A549 (cell line): ENCODE measurements around the gene PRICKLE1. TPM values are rescaled to one million over a fixed set of nuclear protein-coding genes. Genes with fewer than 3 reads are reported as not detected.

Experiments used
- ATAC-seq, 2 experiments: fragments of 200-7000 bp in 1 of 2; fragments of >200 bp in 1 of 2; cut with Nextera tagmentation in 1 of 2; cut with Tn5 transposase in 1 of 2; 3 replicates each; pipeline versions ENCODE4 v1.8.0 to v1.9.1; 2018 to 2020; ENCODE audit warnings: mild to moderate bottlenecking in 1 of 2, moderate library complexity in 1 of 2
- CTCF ChIA-PET: fragments of 300-600 bp; sonication (Branson Sonifier 250); formaldehyde crosslinking; extraction: SDS; loops from one replicate; lab custom pipeline; 2021; ENCODE audit warnings: antibody characterized with exemption, inconsistent platforms; lab: Yijun Ruan, JAX
- POLR2A ChIA-PET: fragments of 350-600 bp; formaldehyde crosslinking; extraction: SDS; loops from one replicate; lab custom pipeline; 2021; ENCODE audit warnings: antibody characterized with exemption, inconsistent platforms; lab: Yijun Ruan, JAX
- DNase-seq, 2 experiments: peaks; one replicate each; pipeline versions ENCODE4 v3.0.0 to v3.0.0-alpha.2; 2011 to 2016; ENCODE audit warnings: low read depth in 1 of 2, low spot score in 1 of 2
- FAIRE-seq: peaks from 2 replicates; lab custom pipeline; 2011; peaks lifted over from hg19 to GRCh38; lab: Jason Lieb, UNC
- H3K27ac ChIP-seq, 2 experiments: fragments of >200 bp; sonication (Bioruptor Twin); formaldehyde crosslinking; 3 replicates each; pipeline ENCODE4 v1.5.1; 2016 to 2017
- H3K4me1 ChIP-seq: fragments of >200 bp; sonication (Bioruptor Twin); formaldehyde crosslinking; 3 replicates; pipeline ENCODE4 v1.6.1; 2016
- H3K4me2 ChIP-seq: fragments of >200 bp; sonication (Bioruptor Twin); formaldehyde crosslinking; 3 replicates; pipeline ENCODE4 v1.6.1; 2016
- H3K4me3 ChIP-seq: fragments of >200 bp; sonication (Bioruptor Twin); formaldehyde crosslinking; 3 replicates; pipeline ENCODE4 v1.5.1; 2016
- H3K9me3 ChIP-seq: fragments of >200 bp; sonication (Bioruptor Twin); formaldehyde crosslinking; 3 replicates; pipeline ENCODE4 v1.6.1; 2016
- ATOH8 ChIP-seq: fragments of 250-450 bp; sonication (Bioruptor Pico); IDR thresholded peaks from 2 replicates; pipeline ENCODE4 v1.5.0; 2020; ENCODE audit warnings: low read depth, mild to moderate bottlenecking, moderate library complexity
- BHLHE40 ChIP-seq: IDR thresholded peaks from 2 replicates; pipeline ENCODE4 v1.6.1; 2012; ENCODE audit warnings: low read depth, low read length, inconsistent platforms
- CTCF ChIP-seq: fragments of >200 bp; sonication (Bioruptor Twin); formaldehyde crosslinking; IDR thresholded peaks from 3 replicates; pipeline ENCODE4 v1.5.1; 2016
- EHF ChIP-seq: fragments of 250-450 bp; sonication (Bioruptor Pico); IDR thresholded peaks from 2 replicates; pipeline ENCODE4 v1.5.0; 2020; ENCODE audit warnings: mild to moderate bottlenecking
- EHMT2 ChIP-seq: fragments of 200-600 bp; sonication (generic); IDR thresholded peaks from 2 replicates; pipeline ENCODE4 v1.6.1; 2016; ENCODE audit warnings: antibody characterized with exemption, low read depth, mild to moderate bottlenecking, moderate library complexity
- FOSB ChIP-seq: fragments of 250-450 bp; sonication (Bioruptor Pico); IDR thresholded peaks from 2 replicates; pipeline ENCODE4 v1.5.0; 2020; ENCODE audit warnings: mild to moderate bottlenecking, moderate library complexity
- HES2 ChIP-seq: fragments of >200 bp; sonication (Bioruptor Twin); formaldehyde crosslinking; IDR thresholded peaks from 2 replicates; pipeline ENCODE4 v1.6.1; 2016
- HEYL ChIP-seq: fragments of 250-450 bp; sonication (Bioruptor Pico); IDR thresholded peaks from 2 replicates; pipeline ENCODE4 v1.8.0; 2021; ENCODE audit warnings: mild to moderate bottlenecking, moderate library complexity
- KDM1A ChIP-seq: fragments of 200-600 bp; sonication (generic); IDR thresholded peaks from 2 replicates; pipeline ENCODE4 v1.6.1; 2016; ENCODE audit warnings: low read depth, mild to moderate bottlenecking
- MAFK ChIP-seq: fragments of 450-650 bp; IDR thresholded peaks from 2 replicates; pipeline ENCODE4 v1.6.1; 2014; ENCODE audit not compliant: partially characterized antibody
- RAD21 ChIP-seq, 2 experiments: fragments of >200 bp in 1 of 2; sonication (Bioruptor Twin) in 1 of 2; formaldehyde crosslinking in 1 of 2; IDR thresholded peaks in 1 of 2; conservative IDR thresholded peaks in 1 of 2; 2 replicates in 1 of 2; 3 replicates in 1 of 2; pipeline ENCODE4 v1.6.1; 2012 to 2018; ENCODE audit warnings: inconsistent platforms in 1 of 2
- RCOR1 ChIP-seq: fragments of 150-350 bp; IDR thresholded peaks from 2 replicates; pipeline ENCODE4 v1.6.1; 2014; ENCODE audit warnings: antibody characterized with exemption, low read length, low read depth
- REST ChIP-seq: fragments of 200-600 bp; sonication (generic); IDR thresholded peaks from 2 replicates; pipeline ENCODE4 v1.6.1; 2016; ENCODE audit warnings: antibody characterized with exemption, mild to moderate bottlenecking, moderate library complexity
- SMC3 ChIP-seq: fragments of >200 bp; sonication (Bioruptor Twin); formaldehyde crosslinking; IDR thresholded peaks from 3 replicates; pipeline ENCODE4 v1.6.1; 2018; ENCODE audit warnings: inconsistent platforms
- TFCP2L1 ChIP-seq: fragments of 250-450 bp; sonication (Bioruptor Pico); IDR thresholded peaks from 2 replicates; pipeline ENCODE4 v1.5.0; 2021; ENCODE audit warnings: mild to moderate bottlenecking
- USF2 ChIP-seq: fragments of 450-650 bp; IDR thresholded peaks from 2 replicates; pipeline ENCODE4 v1.6.1; 2014; ENCODE audit warnings: antibody characterized with exemption
- ZFP36 ChIP-seq: fragments of 450-650 bp; IDR thresholded peaks from 2 replicates; pipeline ENCODE4 v1.6.1; 2014; ENCODE audit warnings: borderline replicate concordance; ENCODE audit not compliant: partially characterized antibody
- WGBS: methylation state at CpG from one replicate; pipeline ENCODE4 v1.1.6; 2017; ENCODE audit errors: missing lambda C conversion rate; 5-methylcytosine and 5-hydroxymethylcytosine counted together
- polyA plus RNA-seq, 4 experiments: library from polyadenylated mRNA; depleted of rRNA in 3 of 4; stranded (reverse); fragments of >200 nt; fragmentation: RNase III in 1 of 4; extraction: RNeasy Plus Mini Kit Qiagen cat#74134 plus additional on column Dnase treatment in 1 of 4; gene quantifications; 2 replicates in 3 of 4; 3 replicates in 1 of 4; pipeline ENCODE4 v1.2.3, GENCODE V29; 2011 to 2017
- TF ChIP-seq, protein P1 (sequence below): IDR thresholded peaks from 2 replicates; pipeline ENCODE4 v1.6.1; 2012; ENCODE audit warnings: low read depth, borderline replicate concordance
- TF ChIP-seq, protein P2 (sequence below): IDR thresholded peaks from 2 replicates; pipeline ENCODE4 v1.6.1; 2012

The PRICKLE1 gene
- polyA plus RNA-seq, 2 of the 4 experiments (the other 2 are of a cell fraction), result 1.5 to 1.8 TPM

DNA sequence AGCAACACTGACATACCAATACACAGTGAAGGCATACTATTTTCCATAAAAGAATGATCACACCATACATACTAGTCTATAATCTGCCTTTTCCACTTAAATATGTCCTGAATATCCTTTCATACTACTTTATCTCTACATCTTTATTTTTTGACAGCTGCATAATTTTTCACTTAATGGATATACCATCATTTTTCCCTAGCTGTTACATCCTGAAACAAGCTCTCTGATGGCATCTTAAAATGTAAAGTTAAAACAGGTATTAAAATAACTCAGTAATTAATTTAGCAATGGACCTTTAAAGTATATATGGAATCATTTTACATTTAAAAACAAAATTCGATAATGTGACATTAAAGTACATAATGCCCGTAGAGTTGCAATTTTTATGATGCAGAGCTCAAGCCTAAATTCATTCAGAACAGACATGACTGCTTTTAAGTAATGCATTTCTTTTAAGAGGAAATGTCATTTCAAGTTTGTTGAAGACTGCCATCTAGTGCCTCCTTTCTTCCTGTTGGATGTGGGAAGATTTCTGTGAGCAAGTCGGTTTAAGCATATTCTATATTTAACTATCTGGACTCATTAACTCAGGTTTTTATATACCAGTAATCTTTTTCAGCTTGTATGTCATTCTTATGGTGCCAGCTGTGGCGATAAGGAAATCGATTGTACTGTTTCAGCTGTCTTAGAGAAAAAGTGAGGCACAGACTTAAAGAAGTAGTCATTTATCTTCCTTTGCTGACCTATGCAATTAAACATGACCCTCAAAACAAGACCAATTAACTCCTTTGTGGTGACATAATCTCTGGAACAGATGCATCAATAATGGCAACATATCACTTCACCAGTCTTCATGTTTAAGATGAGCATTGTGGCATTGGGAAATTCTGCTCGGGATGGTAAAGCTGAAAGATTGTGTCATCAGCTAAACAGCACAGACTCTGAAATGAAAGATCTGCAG lies 20.3 kb downstream of the PRICKLE1 start:
- WGBS, result 8% methylated on average over 6 of the region's 6 CpGs
- Histone ChIP-seq H3K4me3 (no peak overlapping the region), H3K4me1 (no peaks in the 10 kb centered on the region), H3K9me3 (no peaks in the 10 kb centered on the region), H3K4me2 (no peak overlapping the region), H3K27ac (no peak overlapping the region)
- POLR2A ChIA-PET, result no interaction called here
- FAIRE-seq (peak; percentile 97), ATAC-seq (peak; percentile 81 to 84), DNase-seq (peak in 1 of 2 experiments; percentile 75)
- TF ChIP-seq RAD21 (conservative IDR thresholded peaks at IDR 0.05 in 1 of 2, IDR thresholded peaks at IDR 0.05 in 1 of 2) (peak; percentile 73 to 77), RCOR1 (no peak), MAFK (peak; percentile 83), SMC3 (peak; percentile 70; the same call in 2 of the 3 replicates), CTCF (peak; percentile 78), HEYL (no peak), EHF (CRISPR knock-in tag) (no peak)
- TF ChIP-seq, protein P1, sequence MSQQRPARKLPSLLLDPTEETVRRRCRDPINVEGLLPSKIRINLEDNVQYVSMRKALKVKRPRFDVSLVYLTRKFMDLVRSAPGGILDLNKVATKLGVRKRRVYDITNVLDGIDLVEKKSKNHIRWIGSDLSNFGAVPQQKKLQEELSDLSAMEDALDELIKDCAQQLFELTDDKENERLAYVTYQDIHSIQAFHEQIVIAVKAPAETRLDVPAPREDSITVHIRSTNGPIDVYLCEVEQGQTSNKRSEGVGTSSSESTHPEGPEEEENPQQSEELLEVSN, result no peak
- TF ChIP-seq, protein P2, sequence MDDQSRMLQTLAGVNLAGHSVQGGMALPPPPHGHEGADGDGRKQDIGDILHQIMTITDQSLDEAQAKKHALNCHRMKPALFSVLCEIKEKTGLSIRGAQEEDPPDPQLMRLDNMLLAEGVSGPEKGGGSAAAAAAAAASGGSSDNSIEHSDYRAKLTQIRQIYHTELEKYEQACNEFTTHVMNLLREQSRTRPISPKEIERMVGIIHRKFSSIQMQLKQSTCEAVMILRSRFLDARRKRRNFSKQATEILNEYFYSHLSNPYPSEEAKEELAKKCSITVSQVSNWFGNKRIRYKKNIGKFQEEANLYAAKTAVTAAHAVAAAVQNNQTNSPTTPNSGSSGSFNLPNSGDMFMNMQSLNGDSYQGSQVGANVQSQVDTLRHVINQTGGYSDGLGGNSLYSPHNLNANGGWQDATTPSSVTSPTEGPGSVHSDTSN, result no peak
- CTCF ChIA-PET, result interaction anchor here (0.6 to 7.1 kb wide), 22 partner anchors 8 to 1307 kb away, joined by 3 to 69 read pairs (median 4); no protein-coding TSS in a partner anchor

DNA sequence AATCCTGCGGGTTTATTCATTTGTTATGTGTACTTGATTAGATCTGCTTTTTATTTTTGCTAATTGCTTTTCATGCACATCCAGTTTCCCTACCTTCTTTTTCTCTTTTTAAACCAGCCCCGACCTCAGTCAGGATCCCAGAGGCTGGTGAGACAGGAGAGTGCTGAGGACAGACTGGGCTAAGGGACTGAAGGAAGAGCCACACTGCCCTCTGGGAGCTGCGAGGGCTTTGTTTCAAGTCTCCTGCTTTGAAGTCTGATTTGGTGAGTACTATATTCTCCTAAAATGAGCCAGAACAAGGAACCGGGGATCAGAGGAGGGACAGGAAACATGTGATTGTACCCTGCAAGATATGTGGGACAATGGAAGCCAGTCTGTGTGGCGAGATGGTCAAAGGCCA lies 23.9 kb downstream of the PRICKLE1 start:
- no peak overlapping the region for H3K27ac ChIP-seq
- CTCF ChIA-PET, result interaction anchor here (0.8 to 7.1 kb wide), 2 partner anchors 82 to 1288 kb away, joined by 4 to 69 read pairs; no protein-coding TSS in a partner anchor
- no peak for DNase-seq
- FAIRE-seq, result no peak
- no peak overlapping the region for H3K4me2 ChIP-seq
- no peaks in the 10 kb centered on the region for H3K4me1 ChIP-seq
- WGBS, result 56% methylated on average over 5 of the region's 5 CpGs
- H3K9me3 ChIP-seq, result no peaks in the 10 kb centered on the region
- POLR2A ChIA-PET, result no interaction called here
- H3K4me3 ChIP-seq, result no peak overlapping the region
- peak; percentile 59 to 74; a peak in 4 of 6 replicates for ATAC-seq
- TF ChIP-seq RCOR1, result no peak

DNA sequence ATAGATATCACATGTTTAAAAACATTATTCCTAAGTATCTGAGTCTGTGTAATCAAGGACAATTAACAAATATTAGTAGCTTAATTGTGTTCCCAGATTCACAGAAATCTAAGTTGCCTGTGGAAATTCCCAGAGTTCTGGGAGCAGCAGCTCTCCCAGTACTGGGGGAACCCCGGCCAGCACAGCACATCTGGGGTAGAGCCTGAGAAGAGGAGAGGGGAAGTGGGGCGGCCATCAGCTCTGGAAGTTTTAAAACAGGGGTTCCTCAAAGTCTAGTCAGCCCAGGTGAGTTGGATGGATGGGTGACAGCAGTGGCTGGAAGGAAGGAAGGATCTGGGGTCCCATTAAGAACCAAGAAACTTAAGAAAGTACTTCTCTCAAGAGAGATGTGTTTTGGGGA lies 24.6 kb downstream of the PRICKLE1 start:
- DNase-seq, result no peak
- ChIA-PET POLR2A (no interaction called here), CTCF (interaction anchor here (7.1 kb wide), 1 partner anchor 81 kb away, joined by 69 read pairs; no protein-coding TSS in a partner anchor)
- WGBS, result 30% methylated on average over 2 of the region's 2 CpGs
- no peak for ATAC-seq
- Histone ChIP-seq H3K9me3 (no peaks in the 10 kb centered on the region), H3K4me2 (no peak overlapping the region), H3K4me1 (no peaks in the 10 kb centered on the region), H3K4me3 (no peak overlapping the region), H3K27ac (no peak overlapping the region)
- FAIRE-seq, result no peak
- TF ChIP-seq ZFP36 (no peak), ATOH8 (CRISPR knock-in tag) (no peak), EHMT2 (no peak), EHF (CRISPR knock-in tag) (no peak), BHLHE40 (no peak), USF2 (no peak), TFCP2L1 (CRISPR knock-in tag) (no peak), FOSB (no peak), SMC3 (no peak), KDM1A (no peak), HES2 (no peak), REST (no peak)
- TF ChIP-seq, protein P1, result no peak
